SK-N-MC (cell line): ENCODE data around the gene ATOH7.
"Not testable (repeated sequence)": the region's sequence is repeated elsewhere in the genome, so short reads cannot be mapped to it uniquely, and the experiment has no call there.

Source experiments
- EZH2 ChIP-seq: fragments of 200-600 bp; sonication (generic); IDR thresholded peaks from one replicate; pipeline ENCODE4 v1.6.1; 2017; ENCODE audit warnings: antibody characterized with exemption
- FOXP2 ChIP-seq: optimal IDR thresholded peaks from 2 replicates; pipeline ENCODE3; 2011; ENCODE audit warnings: mild to moderate bottlenecking, moderate library complexity; ENCODE audit not compliant: insufficient read depth; ENCODE audit errors: extremely low read length, control extremely low read depth
- POLR2AphosphoS5 ChIP-seq: IDR thresholded peaks from 2 replicates; pipeline ENCODE4 v1.6.1; 2012; ENCODE audit warnings: mild to moderate bottlenecking, low read depth, low read length, borderline replicate concordance

GRCh38 chr10:68195776-68196175 is 36.1 kb downstream of the ATOH7 start:
- not testable (repeated sequence) for TF ChIP-seq POLR2AphosphoS5, EZH2, FOXP2
